ENCODE data around the gene DMRTC2. TPM values are rescaled to one million over a fixed set of nuclear protein-coding genes. Genes with fewer than 3 reads are reported as not detected.

The DMRTC2 gene
- total RNA-seq, 1 experiment from 2014 or later = not detected

GRCh38 chr19:41880329-41880708 lies 35.5 kb downstream of the DMRTC2 start (continued):
- TF ChIP-seq ZSCAN18 (CRISPR knock-in tag; IDR thresholded peaks at IDR 0.05) = no peak
- TF ChIP-seq TP53 (CRISPR knock-in tag; IDR thresholded peaks at IDR 0.05) = no peak
- TF ChIP-seq, protein P1, sequence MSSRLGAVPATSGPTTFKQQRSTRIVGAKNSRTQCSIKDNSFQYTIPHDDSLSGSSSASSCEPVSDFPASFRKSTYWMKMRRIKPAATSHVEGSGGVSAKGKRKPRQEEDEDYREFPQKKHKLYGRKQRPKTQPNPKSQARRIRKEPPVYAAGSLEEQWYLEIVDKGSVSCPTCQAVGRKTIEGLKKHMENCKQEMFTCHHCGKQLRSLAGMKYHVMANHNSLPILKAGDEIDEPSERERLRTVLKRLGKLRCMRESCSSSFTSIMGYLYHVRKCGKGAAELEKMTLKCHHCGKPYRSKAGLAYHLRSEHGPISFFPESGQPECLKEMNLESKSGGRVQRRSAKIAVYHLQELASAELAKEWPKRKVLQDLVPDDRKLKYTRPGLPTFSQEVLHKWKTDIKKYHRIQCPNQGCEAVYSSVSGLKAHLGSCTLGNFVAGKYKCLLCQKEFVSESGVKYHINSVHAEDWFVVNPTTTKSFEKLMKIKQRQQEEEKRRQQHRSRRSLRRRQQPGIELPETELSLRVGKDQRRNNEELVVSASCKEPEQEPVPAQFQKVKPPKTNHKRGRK (CRISPR knock-in tag; IDR thresholded peaks at IDR 0.05; ENCODE audit: borderline replicate concordance) = no peak
- TF ChIP-seq TEAD4 (CRISPR knock-in tag; IDR thresholded peaks at IDR 0.05) = no peak

GRCh38 chr19:41882568-41883462 lies 38.0 kb downstream of the DMRTC2 start, which contains the start of gene ARHGEF1:
TSS of gene ARHGEF1 (plus strand) at chr19:41883184. CDS start at chr19:41888083, 4,899 bp downstream.
- ChIA-PET CTCF (interaction anchor here (4.7 kb wide), 1 partner anchor 11 kb away, joined by 46 read pairs; no protein-coding TSS in a partner anchor), POLR2A (interaction anchor here (0.7 to 2.1 kb wide), 2 partner anchors 10 to 54 kb away, joined by 3 to 10 read pairs; no protein-coding TSS in a partner anchor)

More at GRCh38 chr19:41882568-41883462, 38.0 kb downstream of the DMRTC2 start, which contains the start of gene ARHGEF1:
- Mint-ChIP-seq H3K27me3 (ENCODE audit: low read depth) (peaks cover 34% of the 10 kb centered on the region), H3K27ac (peak within 1 kb of the TSS; percentile 79), H3K4me1 (peaks cover 36% of the 10 kb centered on the region), H3K36me3 (no peaks in the 10 kb centered on the region), H3K9me3 (no peaks in the 10 kb centered on the region), H3K4me3 (peak within 1 kb of the TSS; percentile 94)
- TF ChIP-seq E2F5 (CRISPR knock-in tag; IDR thresholded peaks at IDR 0.05) (0 out of 2 replicates have a peak, but pooled peaks have one; percentile 19), ETV6 (CRISPR knock-in tag; IDR thresholded peaks at IDR 0.05) (peak; percentile 83)
- TF ChIP-seq, protein P2, sequence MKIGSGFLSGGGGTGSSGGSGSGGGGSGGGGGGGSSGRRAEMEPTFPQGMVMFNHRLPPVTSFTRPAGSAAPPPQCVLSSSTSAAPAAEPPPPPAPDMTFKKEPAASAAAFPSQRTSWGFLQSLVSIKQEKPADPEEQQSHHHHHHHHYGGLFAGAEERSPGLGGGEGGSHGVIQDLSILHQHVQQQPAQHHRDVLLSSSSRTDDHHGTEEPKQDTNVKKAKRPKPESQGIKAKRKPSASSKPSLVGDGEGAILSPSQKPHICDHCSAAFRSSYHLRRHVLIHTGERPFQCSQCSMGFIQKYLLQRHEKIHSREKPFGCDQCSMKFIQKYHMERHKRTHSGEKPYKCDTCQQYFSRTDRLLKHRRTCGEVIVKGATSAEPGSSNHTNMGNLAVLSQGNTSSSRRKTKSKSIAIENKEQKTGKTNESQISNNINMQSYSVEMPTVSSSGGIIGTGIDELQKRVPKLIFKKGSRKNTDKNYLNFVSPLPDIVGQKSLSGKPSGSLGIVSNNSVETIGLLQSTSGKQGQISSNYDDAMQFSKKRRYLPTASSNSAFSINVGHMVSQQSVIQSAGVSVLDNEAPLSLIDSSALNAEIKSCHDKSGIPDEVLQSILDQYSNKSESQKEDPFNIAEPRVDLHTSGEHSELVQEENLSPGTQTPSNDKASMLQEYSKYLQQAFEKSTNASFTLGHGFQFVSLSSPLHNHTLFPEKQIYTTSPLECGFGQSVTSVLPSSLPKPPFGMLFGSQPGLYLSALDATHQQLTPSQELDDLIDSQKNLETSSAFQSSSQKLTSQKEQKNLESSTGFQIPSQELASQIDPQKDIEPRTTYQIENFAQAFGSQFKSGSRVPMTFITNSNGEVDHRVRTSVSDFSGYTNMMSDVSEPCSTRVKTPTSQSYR (CRISPR knock-in tag; IDR thresholded peaks at IDR 0.05) = no peak
- TF ChIP-seq, protein P3, sequence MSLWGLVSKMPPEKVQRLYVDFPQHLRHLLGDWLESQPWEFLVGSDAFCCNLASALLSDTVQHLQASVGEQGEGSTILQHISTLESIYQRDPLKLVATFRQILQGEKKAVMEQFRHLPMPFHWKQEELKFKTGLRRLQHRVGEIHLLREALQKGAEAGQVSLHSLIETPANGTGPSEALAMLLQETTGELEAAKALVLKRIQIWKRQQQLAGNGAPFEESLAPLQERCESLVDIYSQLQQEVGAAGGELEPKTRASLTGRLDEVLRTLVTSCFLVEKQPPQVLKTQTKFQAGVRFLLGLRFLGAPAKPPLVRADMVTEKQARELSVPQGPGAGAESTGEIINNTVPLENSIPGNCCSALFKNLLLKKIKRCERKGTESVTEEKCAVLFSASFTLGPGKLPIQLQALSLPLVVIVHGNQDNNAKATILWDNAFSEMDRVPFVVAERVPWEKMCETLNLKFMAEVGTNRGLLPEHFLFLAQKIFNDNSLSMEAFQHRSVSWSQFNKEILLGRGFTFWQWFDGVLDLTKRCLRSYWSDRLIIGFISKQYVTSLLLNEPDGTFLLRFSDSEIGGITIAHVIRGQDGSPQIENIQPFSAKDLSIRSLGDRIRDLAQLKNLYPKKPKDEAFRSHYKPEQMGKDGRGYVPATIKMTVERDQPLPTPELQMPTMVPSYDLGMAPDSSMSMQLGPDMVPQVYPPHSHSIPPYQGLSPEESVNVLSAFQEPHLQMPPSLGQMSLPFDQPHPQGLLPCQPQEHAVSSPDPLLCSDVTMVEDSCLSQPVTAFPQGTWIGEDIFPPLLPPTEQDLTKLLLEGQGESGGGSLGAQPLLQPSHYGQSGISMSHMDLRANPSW (CRISPR knock-in tag; conservative IDR thresholded peaks at IDR 0.05; ENCODE audit: low read depth) = 0 out of 2 replicates have a peak, but pooled peaks have one; percentile 14
- ATAC-seq (no peak), DNase-seq (ENCODE audit: low spot score) (peak; percentile 56)
